Measurements from ENCODE around the gene RTP5. TPM values are rescaled to one million over a fixed set of nuclear protein-coding genes. Genes with fewer than 3 reads are reported as not detected.

Gene RTP5
- total RNA-seq, 1 experiment from 2014 or later: not detected

DNA sequence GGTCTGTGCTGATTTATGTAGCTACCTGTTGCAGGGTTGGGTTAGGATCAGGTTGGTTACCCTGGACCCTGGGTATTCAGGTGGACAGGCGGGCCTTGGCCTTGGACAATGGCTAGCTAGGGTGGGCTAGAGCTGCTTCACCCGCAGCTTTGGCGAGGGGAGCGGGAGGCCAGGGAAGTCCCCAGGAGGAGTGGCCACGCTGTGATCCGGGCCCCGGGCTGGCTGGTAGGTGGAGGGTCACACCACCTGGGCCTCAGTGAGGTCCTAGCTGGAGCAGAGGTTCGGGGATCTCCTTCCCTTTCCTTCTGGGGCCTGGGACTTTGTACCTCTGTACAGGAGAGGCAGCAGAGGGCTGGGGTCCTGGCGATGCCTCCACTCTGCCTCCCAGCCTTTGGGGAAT lies 9.8 kb downstream of the RTP5 start:
- Mint-ChIP-seq H3K4me3 (ENCODE audit: unreplicated experiment) (no peak overlapping the region), H3K4me1 (ENCODE audit: low read depth, unreplicated experiment) (no peaks in the 10 kb centered on the region), H3K36me3 (ENCODE audit: insufficient read depth, unreplicated experiment) (peaks cover 11% of the 10 kb centered on the region), H3K9me3 (ENCODE audit: unreplicated experiment) (no peaks in the 10 kb centered on the region), H3K27me3 (ENCODE audit: insufficient read depth, unreplicated experiment) (no peaks in the 10 kb centered on the region), H3K27ac (ENCODE audit: unreplicated experiment) (no peak overlapping the region)
- peaks cover 4% of the 10 kb centered on the region; the same call in 1 of the 2 replicates for H3K4me1 ChIP-seq
- H3K9me3 ChIP-seq: no peaks in the 10 kb centered on the region
- POLR2A ChIA-PET: no interaction called here
- no peaks in the 10 kb centered on the region for H3K27me3 ChIP-seq (replicated peaks; ENCODE audit: control insufficient read depth, insufficient read depth, low read length)
- no peaks in the 10 kb centered on the region for H3K36me3 ChIP-seq (ENCODE audit: control insufficient read depth, insufficient read depth, low read length)
- intact Hi-C loops (cut with micrococcal nuclease; ENCODE audit: unreplicated experiment): loop anchor here (10.0 kb wide), 1 partner anchor 215 kb away; no protein-coding TSS in a partner anchor
- no TSS peak for BruUV-seq (replicated peaks)
- CTCF ChIA-PET: no interaction called here
- no peak overlapping the region for H3K4me3 ChIP-seq (ENCODE audit: low read depth, low read length)
- no peak for TF ChIP-seq CTCF (IDR thresholded peaks at IDR 0.05; ENCODE audit: insufficient read depth in 1 of 2, low read depth in 1 of 2, low read length in 1 of 2, severe bottlenecking in 1 of 2, unreplicated experiment in 1 of 2)
- DNase-seq: no peak

DNA sequence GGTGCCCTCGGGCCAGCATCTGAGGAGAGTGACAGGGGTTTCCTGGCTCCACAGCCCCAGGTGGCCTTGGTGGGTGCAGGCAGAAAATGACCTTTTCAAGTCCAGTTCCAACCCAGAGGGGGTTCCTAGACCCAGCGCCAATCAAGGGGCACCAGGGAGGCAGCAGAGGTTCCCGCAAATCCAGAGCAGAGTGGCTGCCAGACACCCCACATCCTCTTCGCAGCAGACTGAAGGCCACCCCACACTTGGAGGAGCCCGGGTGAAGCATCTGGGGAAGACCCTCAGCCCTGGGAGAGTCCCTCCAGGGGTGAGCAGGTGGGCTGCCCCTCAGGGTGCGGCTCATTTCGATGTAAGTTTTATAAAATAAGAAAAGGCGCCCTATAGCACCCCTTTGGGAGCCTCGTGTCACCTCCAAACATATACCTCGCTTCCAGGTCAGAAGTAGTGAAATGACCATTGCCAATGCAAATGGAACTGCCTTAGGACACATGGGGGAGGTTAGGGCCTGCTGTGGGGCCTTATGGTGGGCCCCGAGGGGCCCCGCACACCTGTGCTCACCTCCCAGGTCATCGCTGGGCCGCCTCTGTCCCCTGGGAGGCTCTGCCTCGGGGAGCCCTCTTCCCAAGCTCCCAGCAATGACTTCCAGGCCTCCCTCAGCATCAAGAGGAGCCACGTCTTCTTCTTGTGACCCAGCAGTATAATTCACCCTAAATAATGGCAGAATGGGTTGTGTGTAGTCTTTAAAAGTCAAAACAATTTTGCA lies 11.0 kb downstream of the RTP5 start:
- H3K4me1 ChIP-seq: peaks cover 4% of the 10 kb centered on the region; the same call in 1 of the 2 replicates
- H3K9me3 ChIP-seq: no peaks in the 10 kb centered on the region
- no peaks in the 10 kb centered on the region for H3K27me3 ChIP-seq (replicated peaks; ENCODE audit: control insufficient read depth, insufficient read depth, low read length)
- H3K9me3 Mint-ChIP-seq (ENCODE audit: unreplicated experiment): no peaks in the 10 kb centered on the region
- ChIA-PET CTCF (no interaction called here), POLR2A (no interaction called here)
- TF ChIP-seq CTCF (IDR thresholded peaks at IDR 0.05; ENCODE audit: insufficient read depth in 1 of 2, low read depth in 1 of 2, low read length in 1 of 2, severe bottlenecking in 1 of 2, unreplicated experiment in 1 of 2): no peak
- no peaks in the 10 kb centered on the region for H3K36me3 ChIP-seq (ENCODE audit: control insufficient read depth, insufficient read depth, low read length)
- no peak for DNase-seq
- peak overlapping the region; percentile 84 for H3K4me3 Mint-ChIP-seq (ENCODE audit: unreplicated experiment)
- H3K4me1 Mint-ChIP-seq (ENCODE audit: low read depth, unreplicated experiment): no peaks in the 10 kb centered on the region
- H3K27me3 Mint-ChIP-seq (ENCODE audit: insufficient read depth, unreplicated experiment): no peaks in the 10 kb centered on the region
- peaks cover 11% of the 10 kb centered on the region for H3K36me3 Mint-ChIP-seq (ENCODE audit: insufficient read depth, unreplicated experiment)
- peak overlapping the region; percentile 75 for H3K27ac Mint-ChIP-seq (ENCODE audit: unreplicated experiment)
- no TSS peak for BruUV-seq (replicated peaks)
- H3K4me3 ChIP-seq (ENCODE audit: low read depth, low read length): peak overlapping the region; percentile 70
- intact Hi-C loops (cut with micrococcal nuclease; ENCODE audit: unreplicated experiment): loop anchor here (1.0 kb wide), 1 partner anchor 178 kb away; the partner anchor contains the start of gene ING5

- Histone ChIP-seq H3K4me1 (peaks cover 4% of the 10 kb centered on the region; the same call in 1 of the 2 replicates), H3K9me3 (no peaks in the 10 kb centered on the region), H3K27me3 (replicated peaks; ENCODE audit: control insufficient read depth, insufficient read depth, low read length) (no peaks in the 10 kb centered on the region), H3K36me3 (ENCODE audit: control insufficient read depth, insufficient read depth, low read length) (no peaks in the 10 kb centered on the region), H3K4me3 (ENCODE audit: low read depth, low read length) (peak overlapping the region; percentile 34)
- POLR2A ChIA-PET: no interaction called here
- no TSS peak for BruUV-seq (replicated peaks)
- Mint-ChIP-seq H3K4me1 (ENCODE audit: low read depth, unreplicated experiment) (no peaks in the 10 kb centered on the region), H3K27ac (ENCODE audit: unreplicated experiment) (peak overlapping the region; percentile 75), H3K4me3 (ENCODE audit: unreplicated experiment) (peak overlapping the region; percentile 84), H3K27me3 (ENCODE audit: insufficient read depth, unreplicated experiment) (no peaks in the 10 kb centered on the region), H3K9me3 (ENCODE audit: unreplicated experiment) (no peaks in the 10 kb centered on the region), H3K36me3 (ENCODE audit: insufficient read depth, unreplicated experiment) (peaks cover 11% of the 10 kb centered on the region)
- peak in 1 of 2 experiments; percentile 22 for TF ChIP-seq CTCF (IDR thresholded peaks at IDR 0.05; ENCODE audit: insufficient read depth in 1 of 2, low read depth in 1 of 2, low read length in 1 of 2, severe bottlenecking in 1 of 2, unreplicated experiment in 1 of 2)
- intact Hi-C loops (cut with micrococcal nuclease; ENCODE audit: unreplicated experiment): no loop called here
- peak; percentile 46 to 51 for DNase-seq
- CTCF ChIA-PET: no interaction called here
These were observed 12.6 kb downstream of the RTP5 start for GRCh38 chr2:241882091-241882625.
